Measurements from ENCODE around the gene POLRMT.
"Not testable (repeated sequence)": the region's sequence is repeated elsewhere in the genome, so short reads cannot be mapped to it uniquely, and the experiment has no call there.

POLRMT gene

GRCh38 chr19:588093-588740, 45.1 kb downstream of the POLRMT start:
- DNase-seq (ENCODE audit: low read depth, low spot score): no peak
- ChIA-PET CTCF (interaction anchor here (1.0 to 5.0 kb wide), 5 partner anchors 12 to 146 kb away, joined by 3 to 66 read pairs (median 8); no protein-coding TSS in a partner anchor), POLR2A (interaction anchor here (1.8 kb wide), 1 partner anchor 15 kb away, joined by 4 read pairs; no protein-coding TSS in a partner anchor)
- TF ChIP-seq CTCF (IDR thresholded peaks at IDR 0.05; ENCODE audit: insufficient read depth, low read length, missing control alignments): peak; percentile 81
- H3K4me3 ChIP-seq (ENCODE audit: low read depth, low read length): no peak overlapping the region

- no peak for TF ChIP-seq CTCF (IDR thresholded peaks at IDR 0.05; ENCODE audit: insufficient read depth, low read length, missing control alignments)
- no peak for DNase-seq (ENCODE audit: low read depth, low spot score)
- ChIA-PET CTCF (interaction anchor here (0.9 to 5.0 kb wide), 11 partner anchors 9 to 151 kb away, joined by 3 to 66 read pairs (median 8); partner anchors contain the start of gene TPGS1), POLR2A (interaction anchor here (0.6 kb wide), 1 partner anchor 26 kb away, joined by 3 read pairs; no protein-coding TSS in a partner anchor)
- no peak overlapping the region for H3K4me3 ChIP-seq (ENCODE audit: low read depth, low read length)
These were observed 47.7 kb downstream of the POLRMT start for GRCh38 chr19:585551-586110.

- H3K4me3 ChIP-seq (ENCODE audit: low read depth, low read length); DNase-seq (ENCODE audit: low read depth, low spot score); POLR2A ChIA-PET: not testable (repeated sequence)
- CTCF ChIA-PET: interaction anchor here (0.6 to 5.0 kb wide), 17 partner anchors 9 to 152 kb away, joined by 3 to 66 read pairs (median 4); partner anchors contain the start of genes POLRMT and TPGS1
These were observed 48.2 kb downstream of the POLRMT start for GRCh38 chr19:585146-585545.

- DNase-seq (ENCODE audit: low read depth, low spot score): no peak
- no peak overlapping the region for H3K4me3 ChIP-seq (ENCODE audit: low read depth, low read length)
- ChIA-PET CTCF (interaction anchor here (0.6 to 5.0 kb wide), 20 partner anchors 8 to 153 kb away, joined by 3 to 66 read pairs (median 3); partner anchors contain the start of gene POLRMT), POLR2A (interaction anchor here (1.5 kb wide), 1 partner anchor 12 kb away, joined by 4 read pairs; no protein-coding TSS in a partner anchor)
- TF ChIP-seq CTCF (IDR thresholded peaks at IDR 0.05; ENCODE audit: insufficient read depth, low read length, missing control alignments): peak; percentile 98
These were observed 48.9 kb downstream of the POLRMT start for GRCh38 chr19:584240-585001.

- no peak for DNase-seq (ENCODE audit: low read depth, low spot score)
- CTCF ChIA-PET: interaction anchor here (0.6 to 5.0 kb wide), 17 partner anchors 8 to 153 kb away, joined by 3 to 66 read pairs (median 4); partner anchors contain the start of gene POLRMT
- POLR2A ChIA-PET: interaction anchor here (1.5 kb wide), 1 partner anchor 11 kb away, joined by 4 read pairs; no protein-coding TSS in a partner anchor
- no peak for TF ChIP-seq CTCF (IDR thresholded peaks at IDR 0.05; ENCODE audit: insufficient read depth, low read length, missing control alignments)
- H3K4me3 ChIP-seq (ENCODE audit: low read depth, low read length): no peak overlapping the region
These were observed 49.4 kb downstream of the POLRMT start for GRCh38 chr19:583968-584239.

GRCh38 chr19:583198-583967, 50.0 kb downstream of the POLRMT start:
- POLR2A ChIA-PET: interaction anchor here (1.5 kb wide), 1 partner anchor 11 kb away, joined by 4 read pairs; no protein-coding TSS in a partner anchor
- DNase-seq (ENCODE audit: low read depth, low spot score): no peak
- TF ChIP-seq CTCF (IDR thresholded peaks at IDR 0.05; ENCODE audit: insufficient read depth, low read length, missing control alignments): no peak
- no peak overlapping the region for H3K4me3 ChIP-seq (ENCODE audit: low read depth, low read length)
- CTCF ChIA-PET: interaction anchor here (0.9 to 5.0 kb wide), 7 partner anchors 7 to 154 kb away, joined by 3 to 66 read pairs (median 7); no protein-coding TSS in a partner anchor
